Activated T-helper 1 cell treated with anti-CD3 and anti-CD28 coated beads, Interleukin-2, amount 50 U/mL, for 16 hours (primary cell): ENCODE results near the gene ASB18.

Experiments
- DNase-seq, 2 donors: peaks; one replicate each; pipeline ENCODE4 v3.0.0-alpha.2; 2020; ENCODE audit warnings: low read depth in 1 of 2, low spot score in 1 of 2

ASB18 gene

DNA sequence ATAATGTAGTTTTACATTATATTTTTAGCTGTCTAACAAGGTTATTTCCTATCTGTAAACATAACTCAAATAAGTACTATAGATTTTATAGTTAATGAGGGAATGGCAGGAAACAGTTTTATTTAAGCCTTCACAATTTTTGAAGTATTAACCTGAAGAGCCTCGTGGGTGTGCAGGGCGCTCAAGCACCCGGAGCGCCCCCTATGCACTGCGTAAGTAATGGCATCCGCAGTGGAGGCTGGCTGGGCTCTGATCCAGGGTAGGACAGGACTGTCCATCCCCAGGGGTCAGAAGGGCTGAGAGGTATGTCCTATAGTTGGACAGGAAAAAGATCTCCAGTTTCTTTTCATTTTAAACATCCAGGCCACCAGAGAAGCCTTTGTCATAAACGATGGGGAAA, 87.8 kb downstream of the ASB18 start:
- DNase-seq, result no peak

DNA sequence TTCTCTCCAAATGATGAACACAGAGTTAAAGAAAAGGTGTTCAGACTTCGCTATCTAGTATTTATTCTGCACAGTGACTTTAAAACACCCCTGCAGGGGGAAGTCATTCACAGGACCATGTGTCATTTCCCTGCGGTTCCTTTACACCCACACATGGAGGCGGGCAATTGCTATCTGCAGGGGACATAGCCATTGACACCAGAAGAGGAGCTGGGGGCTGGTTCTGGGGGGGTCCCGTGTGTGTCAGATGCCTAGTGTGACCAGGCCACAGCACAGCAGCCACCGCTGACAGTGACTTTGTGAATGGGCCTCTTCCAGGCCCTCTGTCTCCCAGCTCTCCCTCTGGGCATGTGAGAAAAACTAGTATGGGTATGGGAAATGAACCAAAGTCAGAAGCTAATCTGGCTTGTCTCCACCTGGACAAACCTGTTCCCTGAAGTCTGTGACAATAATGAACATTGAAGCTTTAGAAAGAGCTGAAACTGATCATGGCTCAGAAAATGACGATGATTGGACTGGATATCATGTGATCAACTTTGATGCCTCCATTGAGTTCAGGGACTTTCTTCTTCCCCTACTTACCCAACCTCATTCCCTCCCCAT, 88.6 kb downstream of the ASB18 start:
- DNase-seq, result no peak

DNA sequence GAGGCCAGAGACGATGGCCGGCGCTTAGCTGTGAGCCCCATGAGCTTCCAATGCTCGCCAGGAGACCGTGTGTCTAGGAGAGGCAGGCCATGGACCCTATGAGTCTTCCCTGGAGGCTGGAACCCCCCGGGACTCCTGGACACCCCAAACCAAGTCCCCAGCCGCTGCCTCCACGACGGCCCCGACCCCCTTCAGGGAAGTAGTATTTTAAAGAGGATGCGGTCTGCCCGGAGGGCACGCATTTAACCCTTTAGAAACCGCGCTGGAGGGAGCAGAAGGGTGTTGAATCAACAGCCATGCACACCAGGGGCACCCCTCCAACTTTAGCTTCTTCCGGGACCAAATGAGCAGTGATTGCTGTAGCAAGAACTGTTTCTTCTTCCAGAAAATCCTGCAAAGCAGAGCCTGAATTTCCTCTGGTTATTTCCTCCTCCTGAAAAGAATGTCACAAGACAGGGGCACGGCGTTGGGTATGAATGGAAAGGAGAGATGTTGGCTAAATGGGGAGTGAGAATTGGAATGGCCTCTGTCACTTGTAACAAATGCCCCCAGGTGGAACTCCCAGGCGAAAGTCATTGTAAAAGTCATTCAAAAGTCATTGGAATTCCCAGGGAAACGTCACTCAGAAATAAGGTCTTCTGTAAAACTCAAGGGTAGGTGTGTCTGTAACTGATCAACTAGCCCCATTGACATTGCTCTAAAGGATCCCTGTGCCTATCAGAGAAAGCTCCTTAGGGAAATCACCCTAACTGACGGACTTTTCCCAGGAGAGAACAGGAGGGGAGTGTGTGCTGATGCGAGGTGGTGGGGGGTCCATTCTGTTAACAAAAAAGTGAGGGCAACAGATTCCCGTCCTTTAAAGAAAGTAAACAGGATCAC, 90.2 kb downstream of the ASB18 start:
- no peak for DNase-seq

DNA sequence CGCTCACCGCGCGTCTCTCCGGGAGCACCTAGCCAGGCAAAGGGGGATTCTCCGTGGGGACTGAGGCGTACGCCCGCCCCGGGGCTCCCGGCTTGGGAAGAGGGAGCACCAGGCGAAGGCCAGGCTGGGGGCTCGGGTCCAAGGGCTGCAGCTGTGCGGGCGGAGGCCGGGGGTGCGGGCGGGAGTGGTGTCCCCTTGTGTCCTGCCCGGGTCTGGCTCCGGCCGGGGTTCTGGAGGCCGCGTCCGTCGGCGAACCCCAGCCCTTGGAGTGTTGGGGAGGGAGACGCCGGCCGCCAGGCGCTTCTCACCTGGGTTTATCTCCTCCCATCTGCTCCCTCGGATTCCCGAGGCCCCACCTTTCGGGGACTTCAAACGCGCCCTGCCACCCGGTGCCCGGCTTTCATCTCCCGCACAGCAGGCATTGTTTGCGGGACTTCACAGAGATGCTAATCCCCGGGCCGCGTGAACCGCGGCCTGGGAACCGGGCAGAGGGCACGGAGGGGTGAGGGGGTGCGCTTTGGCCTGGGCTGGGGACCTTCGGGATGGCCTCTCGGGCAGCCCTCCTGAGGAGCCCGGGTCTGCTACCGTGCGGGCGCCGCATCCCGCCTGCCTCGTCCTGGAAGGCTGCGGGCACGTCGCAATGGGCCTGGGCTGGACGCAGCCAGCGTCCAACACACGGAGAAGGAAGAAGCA, 91.0 kb downstream of the ASB18 start:
- DNase-seq, result no peak

DNA sequence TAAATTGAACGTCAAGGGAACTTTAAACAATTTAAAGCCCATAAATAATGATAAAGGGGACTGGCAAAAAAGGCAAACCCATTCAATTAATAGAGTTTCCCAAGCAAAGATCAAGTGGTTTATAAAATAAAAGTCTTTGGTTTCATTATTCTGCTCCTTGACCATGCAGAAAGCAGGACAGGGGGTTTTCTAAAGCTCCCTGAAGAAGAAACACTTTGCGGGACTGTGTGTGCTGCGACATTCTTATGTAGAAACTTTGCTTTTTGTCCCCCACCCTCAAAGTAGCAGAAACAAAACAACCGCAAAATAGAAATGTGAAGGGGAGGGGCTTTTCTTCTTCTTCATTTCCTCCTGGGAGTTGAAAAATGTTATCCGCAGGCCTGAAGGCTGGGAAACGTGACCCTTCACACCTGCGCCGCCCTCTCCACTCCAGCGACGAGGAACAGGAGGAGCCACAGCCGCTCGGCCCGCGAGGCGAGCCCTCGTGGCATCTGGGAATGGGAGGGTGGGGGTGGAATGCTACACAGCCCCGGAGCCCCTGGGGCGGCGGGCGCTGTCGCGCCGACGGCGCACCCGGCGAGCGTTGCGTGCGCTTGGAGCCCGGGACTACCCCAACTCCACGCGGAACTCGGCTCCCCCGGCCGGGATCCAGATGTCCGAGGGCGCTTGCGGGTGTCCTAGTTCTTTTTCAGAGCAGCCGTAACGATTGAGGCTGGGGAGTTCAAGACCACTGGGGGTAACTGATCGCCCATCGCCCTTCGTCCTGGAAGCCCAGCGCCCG, 91.8 kb downstream of the ASB18 start:
- DNase-seq, result no peak

DNA sequence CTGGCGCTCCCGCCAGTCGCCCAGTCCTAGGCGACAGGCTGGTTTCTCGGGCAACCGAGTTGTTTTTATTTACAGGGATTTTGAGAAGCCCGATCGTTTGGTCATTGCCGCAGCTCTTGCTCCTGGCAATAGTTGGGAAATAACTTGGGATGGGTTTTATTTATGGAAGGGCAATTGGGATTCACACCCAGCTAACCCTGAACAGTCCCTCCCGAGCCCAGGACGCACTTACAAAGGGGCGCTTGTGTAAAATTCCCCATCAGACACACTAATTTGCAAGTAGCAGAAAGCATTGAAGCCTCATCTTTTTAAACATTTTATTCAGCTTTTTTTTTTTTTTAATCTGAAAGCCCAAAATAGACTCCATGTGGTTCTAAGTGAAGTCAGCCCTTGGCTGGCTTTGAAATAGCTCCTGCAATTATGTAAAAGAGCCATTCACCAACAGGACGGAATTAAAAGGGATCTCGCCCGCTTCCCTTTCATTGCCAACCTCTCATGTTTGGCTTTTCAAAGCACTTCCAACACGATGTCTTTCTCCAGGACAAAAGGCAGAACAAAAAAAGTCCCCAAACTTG, 92.4 kb downstream of the ASB18 start:
- no peak for DNase-seq

DNA sequence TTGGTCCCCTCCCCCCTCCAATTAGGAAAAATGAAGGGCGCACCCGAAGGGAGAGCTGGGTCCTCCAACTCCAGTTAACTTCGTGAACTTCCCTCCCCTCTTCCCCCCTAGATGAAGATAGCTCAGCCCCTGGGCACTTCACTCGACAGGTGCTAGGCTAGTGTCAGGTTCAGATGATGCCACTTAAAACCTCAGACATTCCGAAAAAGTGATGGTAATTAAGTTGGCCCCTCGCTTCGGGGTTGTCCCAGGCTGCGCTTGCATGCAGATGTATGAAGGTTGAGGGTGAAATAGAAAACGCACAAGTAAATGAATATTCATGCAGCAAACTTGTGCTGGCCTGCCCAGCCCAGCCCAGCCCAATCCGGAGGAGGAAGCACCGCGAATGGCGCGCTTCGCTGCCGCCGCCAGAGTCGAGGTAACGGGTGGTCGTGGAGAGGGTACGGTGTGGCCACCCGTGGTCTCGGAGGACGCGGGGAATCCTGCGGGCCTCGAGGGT, 93.0 kb downstream of the ASB18 start:
- no peak for DNase-seq

DNA sequence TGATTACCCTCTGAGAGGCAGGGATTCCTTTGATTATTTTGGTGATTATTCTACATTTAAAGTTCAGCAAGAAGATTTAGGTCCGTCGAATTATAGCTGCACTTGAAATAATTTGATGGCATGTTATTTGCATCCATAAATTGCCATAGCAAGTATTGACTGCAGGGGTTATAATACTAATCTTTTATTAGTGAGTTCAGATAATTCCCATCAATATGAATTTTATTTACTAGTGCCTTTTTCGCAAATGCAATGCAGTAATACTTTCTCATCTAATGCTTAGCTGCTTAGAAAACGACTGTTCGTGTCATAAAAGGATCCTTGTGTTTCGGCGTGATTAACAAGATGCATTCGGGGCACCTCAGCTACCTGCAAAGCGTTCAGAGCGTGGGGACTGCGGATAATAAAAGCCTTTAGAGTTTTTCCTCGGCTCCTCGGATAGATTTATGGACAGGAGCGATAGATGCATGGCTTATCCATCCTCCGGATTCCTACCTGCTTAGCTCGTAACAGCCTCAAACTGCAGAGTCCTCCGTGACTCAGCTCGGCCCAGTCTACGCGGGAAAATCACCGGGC, 93.5 kb downstream of the ASB18 start:
- DNase-seq, result no peak

DNA sequence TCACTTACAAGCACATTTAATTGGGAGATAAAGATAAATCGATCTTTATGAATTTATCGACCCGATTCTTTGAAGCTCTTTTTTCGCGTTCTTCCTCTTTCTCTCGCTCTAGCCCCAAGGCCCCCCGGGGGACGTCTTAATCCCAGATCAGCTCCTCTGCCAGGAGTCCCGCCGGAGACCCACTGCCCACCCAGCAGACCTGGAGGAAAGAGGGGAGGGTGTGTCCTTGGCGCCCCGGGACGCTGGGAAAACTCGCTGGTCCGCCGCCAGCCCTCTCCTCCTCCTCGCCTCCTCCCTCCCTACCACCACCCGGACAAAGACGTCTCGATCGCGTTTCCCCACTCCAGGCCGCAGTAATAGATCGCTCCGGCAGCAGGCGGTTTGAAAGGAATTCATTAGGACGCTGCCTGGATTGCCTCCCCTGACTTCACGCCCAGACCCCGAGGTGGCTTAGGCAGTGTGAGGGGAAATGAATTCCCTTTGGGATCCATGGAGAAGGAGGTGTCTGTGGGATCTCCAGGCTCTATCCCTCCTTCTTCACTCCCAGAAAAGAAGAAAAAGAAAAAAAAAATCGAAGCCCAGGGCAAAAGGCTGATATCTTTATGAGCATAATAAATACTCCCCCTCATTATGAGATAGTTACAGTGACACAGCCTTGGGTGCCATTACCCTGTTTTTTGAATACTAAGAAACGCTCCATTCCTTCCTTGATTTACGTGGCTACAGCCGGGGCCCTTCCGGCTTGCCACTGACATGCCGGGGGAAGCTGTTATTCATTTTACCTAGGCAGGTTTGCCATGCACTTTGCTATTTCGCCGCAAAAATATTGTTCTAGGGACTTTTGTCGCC, 94.2 kb downstream of the ASB18 start:
- no peak for DNase-seq

DNA sequence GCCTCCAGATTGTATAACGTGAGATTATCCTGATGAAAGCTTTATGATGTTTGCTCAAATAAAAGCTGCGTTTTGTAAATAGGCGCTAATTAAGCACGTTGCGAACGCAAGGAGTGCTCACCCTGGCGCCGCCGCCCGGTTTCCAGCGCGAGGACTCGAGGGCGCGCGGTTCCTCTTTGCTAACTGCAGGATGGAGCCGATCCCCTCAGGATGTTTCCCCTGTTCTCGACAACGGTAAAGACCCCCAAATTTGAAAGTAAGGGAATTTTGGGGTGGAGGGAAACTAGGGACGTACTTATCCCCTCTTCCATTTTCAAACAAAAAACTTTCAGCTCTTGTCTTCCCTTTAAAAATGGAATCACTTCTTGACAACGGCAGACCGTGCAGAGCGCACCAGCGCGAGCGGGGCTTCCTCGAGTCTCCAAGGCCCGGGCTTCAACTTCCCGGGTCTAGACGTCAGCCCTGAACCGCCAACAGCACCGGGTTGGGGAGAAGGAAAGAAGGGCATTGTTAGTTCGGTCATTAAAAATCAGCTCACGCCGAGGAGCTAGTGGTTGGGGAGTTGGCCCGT, 95.0 kb downstream of the ASB18 start:
- DNase-seq, result no peak

DNA sequence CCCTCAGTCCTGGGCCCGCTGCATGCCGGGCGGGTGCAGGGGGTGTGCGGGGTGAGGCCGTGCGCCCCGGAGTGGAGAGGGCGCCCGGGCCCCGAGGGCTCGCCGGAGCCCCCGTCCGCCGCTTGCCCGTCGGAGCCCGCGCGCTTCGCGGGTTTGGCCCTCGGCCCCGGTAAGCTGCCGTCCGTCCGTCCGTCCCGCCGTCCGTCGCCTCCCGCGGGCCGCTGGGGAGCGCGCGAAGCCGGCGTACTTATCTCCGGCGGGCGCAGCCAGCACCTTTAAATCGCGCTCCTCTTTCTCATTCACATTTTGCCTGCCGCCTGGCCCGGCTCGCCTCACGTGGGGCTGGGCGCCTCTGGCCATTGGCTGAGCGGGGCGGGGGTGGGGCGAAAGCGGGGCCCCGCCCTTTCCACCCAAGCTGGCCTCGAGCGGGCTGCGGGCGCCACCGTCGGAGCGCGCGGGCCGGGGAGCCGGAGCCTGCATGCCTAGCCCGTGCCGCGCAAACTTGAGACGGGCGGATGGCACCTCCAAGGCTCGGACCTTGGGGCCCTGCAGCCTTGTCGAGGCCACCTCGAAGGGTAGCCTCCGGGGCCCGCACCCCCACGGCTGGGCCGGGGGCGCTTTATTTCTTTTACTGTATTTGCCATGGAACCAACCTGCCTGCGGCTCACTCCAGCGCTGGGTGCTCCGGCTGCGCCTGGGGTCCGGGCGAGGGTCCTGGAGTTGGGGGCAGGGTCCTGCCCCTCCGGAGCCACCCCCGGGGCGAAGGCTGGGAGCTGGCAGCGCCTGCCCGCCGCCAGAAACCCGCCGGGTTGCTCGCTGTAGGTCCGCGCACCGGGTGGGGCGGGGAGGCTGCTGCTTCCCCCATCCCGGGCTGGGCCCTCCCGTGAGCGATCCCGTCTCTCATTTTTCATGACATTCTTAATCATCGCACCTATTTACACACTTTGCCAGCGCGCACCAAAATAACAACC, 95.8 kb downstream of the ASB18 start, which contains the start of gene GBX2:
TSS of gene GBX2 (minus strand) at position 277 of the 971 bp plus-strand sequence. CDS start 415 bp downstream, outside the sequence.
- DNase-seq, result no peak

DNA sequence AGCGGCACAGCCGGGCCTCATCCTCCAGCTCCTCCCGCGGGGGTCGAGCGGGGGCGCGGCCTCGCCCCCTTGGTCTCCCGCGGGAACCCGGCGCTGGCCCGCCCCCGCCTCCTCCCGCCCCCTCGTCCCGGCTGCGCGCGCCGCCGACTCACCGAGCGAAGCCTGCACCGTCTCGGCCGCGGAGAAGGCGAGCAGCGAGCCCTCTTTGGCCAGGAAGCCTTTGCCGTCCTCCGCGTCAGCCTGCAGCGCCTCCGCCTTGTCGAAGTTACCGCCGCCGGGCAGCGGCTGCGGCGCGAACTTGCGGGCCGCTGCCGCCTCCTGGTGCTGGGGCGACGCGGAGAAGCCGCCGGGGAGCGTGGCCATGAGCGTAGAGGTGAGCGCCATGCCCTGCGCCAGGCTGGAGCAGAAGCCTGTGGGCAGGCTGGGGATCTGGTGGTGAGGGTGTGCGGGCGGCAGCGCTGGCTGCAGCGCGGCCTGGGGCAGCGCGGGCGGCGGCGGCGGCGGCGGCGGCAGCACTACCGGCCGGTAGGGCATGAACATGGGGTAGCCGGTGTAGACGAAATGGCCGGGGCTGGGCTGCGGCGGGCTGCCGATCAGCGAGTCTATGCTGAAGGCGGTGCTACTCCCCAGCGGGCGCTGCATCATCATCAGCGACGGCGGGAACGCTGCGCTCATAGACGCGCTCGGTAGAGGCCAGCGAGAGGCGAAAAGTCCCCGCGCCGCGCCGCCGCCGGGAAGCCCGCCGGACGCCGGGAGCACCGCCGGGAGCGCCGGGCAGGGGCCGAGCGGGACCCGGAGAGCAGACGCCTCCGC, 96.7 kb downstream of the ASB18 start:
- DNase-seq, result no peak

DNA sequence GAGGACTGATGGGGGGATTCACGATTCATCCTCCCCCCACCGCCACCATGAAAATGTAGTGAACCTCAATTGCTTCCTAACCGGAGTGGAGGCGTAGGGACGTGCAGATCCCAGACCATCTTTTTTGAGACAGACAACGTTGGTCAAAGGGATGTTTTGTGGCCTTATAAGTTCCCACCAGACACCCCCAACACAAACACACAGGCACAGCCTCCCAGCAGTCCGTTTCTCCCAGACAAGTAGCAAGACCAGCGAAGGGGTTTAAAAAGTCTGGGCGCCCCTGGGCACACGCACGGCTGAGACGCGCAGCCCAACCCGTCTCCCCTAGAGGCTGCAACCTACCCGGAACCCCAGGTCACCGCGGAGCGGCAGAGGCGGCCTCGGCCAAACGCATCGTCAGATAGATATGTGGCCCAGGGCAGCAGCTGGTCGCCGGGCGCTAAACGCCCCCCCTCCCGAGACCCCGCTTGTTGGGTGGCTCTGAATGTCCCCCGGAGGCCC, 97.4 kb downstream of the ASB18 start:
- DNase-seq, result no peak

DNA sequence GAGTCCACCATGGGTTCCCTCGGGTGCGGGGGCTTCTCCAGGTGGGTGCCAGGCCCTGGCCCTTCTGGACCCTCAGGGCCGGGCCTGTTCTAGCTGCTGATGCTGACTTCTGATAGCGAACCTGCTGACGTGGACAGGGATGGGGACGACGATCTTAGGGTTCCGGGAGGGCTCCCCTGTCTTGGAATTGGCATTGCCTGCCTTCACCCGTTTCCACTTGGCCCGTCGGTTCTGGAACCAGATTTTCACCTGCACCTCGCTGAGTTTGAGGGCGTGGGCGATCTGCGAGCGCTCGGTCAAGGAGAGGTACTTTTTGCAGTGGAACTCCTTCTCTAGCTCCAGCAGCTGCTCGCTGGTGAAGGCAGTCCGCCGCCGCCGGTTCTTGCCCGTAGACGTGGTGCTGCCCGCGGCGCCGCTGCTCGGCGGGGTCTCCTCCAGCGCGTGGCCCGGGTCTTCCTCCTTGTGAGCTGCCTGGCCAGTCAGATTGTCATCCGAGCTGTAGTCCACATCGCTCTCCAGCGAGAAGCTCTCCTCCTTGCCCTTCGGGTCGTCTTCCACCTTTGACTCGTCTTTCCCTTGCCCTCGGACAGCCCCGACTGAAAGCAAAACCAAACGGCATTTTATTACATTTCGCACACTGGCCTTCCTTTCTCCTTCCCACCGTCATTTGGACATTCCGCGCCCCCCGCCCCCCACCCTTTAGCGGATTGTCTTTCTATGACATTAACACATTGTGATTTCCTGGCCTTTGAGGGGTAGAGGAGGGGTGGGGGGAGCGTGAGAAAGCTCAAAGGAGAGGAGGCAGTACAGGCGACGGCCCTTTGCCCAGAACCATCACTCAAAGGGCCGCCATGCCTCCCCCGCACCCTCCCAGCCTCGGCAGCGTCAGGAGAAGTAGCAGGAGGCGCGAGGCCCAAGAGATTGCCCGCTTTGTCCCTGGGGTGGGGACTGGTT, 98.1 kb downstream of the ASB18 start:
- DNase-seq, result no peak

DNA sequence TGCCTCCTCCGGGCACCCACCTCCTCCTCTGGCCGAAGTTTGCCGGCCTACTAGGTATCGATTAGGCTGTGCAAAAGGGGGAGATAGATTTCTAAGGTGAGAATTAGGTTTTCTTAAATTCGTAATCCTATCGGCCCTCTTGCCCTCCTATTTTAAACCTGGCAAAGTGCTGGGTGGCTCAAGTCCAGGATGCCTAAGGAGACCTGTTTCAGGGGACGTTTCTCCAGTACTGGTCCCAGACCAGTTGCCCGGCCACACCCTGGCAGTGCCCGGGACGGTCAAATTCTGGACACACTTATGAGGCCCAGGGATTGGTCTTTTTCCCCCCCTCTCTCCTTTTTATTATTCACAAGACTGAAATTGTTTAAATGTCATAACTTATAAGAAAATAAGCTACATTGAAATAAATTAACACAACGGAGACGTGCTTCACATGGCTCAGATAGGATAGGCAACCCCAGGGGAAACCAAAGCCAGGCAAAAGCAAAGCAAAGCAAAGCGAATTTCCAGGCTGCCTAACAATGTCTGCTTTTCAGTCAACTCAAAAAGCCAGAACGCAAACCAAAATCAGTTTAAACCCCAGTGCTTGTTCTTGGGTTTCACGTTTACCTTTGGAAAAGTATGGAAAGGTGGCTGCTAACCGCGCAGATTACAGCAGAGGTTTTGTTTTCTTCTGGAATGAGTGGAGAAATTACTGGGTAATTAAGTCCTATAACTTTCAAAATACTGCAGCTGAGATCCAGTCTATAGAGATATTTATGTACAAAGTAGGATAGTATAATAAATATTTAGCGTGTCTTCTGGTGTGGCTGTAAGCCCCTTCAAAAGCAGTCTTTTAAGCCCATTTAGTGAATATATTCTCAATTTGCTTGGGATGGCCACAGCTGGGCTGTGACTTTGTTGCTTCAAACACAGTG, 99.0 kb downstream of the ASB18 start:
- DNase-seq, result no peak
